NCI-H1436 (cell line): ENCODE results near the gene SLX9.
"Not testable (repeated sequence)": the region's sequence is repeated elsewhere in the genome, so short reads cannot be mapped to it uniquely, and the experiment has no call there.

Experiments
- DNase-seq: peaks from one replicate; lab custom pipeline; 2025; lab: John Stamatoyannopoulos, UW

The SLX9 gene

DNA sequence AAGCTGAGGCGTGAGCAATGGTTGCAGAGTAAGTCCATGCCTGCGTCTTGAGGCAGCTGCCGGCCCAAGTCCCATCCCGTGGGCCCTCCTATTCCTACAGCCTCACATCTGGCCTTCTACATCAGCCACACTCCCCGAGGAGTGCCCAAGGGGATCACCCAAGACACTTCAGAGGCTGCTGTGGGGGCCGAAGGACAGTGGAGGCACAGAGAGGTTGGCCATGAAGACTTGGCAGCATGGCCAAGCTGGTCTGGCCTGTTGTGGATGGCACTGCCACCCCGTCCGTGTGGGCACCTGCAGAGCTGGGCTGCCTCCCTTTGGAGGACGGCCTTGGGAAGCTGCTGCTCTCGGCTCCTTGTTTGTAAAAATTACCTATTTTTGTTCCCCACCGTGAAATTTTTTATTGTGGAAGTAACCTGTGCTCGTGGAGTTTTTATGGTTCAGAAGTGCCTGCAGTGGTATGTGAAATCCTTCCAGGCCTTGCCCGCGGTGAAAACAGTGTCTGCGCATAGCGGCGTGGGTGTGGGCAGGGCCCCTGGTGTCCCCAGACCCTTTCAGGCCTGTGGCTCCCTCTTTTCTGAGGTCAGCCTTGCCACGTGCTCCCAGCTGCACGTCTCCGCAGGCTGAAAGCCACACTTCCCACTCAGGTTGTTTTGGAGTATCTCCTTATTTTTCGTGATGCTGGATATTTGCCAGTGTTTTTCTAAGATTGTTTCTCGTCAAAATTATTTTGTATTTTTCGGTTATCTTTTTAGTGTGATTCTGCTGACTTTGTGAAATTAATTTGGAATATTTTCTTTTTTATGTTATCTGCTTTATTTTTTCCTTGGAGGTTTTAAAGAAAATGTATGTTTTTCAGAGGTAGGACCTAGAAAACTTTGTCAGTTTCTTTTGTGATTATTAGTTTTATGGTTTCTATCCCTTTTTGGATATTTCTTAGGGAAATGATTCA is 20.6 kb downstream of the SLX9 start:
- no peak for DNase-seq

DNA sequence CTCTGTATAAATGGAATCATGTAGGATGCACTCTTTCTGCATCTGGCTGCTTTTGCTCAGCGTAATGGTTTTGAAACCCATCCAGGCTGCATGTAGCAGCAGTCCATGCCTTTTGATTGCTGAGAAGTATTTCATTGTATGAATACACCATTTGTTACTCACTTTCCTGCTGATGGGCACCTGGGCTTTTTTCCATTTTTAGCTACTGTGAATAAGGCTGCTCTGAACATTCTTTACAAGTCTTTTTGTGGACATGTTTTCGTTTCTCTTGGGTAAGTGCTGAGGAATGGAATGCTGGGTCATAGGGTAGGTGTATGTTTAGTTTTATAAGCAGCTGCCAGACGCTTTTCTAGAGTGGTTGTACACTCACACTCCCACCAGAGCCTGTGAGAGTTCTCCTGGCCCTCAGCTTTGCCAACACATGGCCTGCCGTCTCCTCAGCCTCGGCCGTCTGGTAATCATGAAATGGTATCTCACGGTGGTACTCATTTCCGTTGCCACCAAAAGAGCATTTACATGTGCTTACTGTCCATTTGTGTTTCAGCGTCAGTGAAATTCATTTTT is 22.7 kb downstream of the SLX9 start:
- DNase-seq: no peak

DNA sequence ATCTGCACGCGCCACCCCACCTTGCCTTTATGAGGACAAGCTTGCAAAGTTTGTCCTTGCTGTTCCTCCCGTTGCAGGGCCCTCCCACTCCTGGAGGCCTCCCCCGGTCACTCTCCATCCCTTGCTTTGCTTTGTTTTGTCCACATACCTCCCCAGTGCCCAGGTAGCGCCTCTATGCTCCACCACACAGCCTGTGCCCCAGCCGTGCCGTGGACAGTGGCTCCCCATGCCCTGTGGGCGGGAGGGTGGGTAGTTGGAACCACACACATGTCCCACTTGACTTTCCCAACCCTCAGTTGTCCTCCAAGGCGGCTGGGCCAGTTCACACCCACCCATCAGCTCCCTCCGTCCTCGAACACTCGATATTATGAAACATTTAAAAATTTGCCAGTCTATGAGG is 24.6 kb downstream of the SLX9 start:
- no peak for DNase-seq

GRCh38 chr21:44965251-44966022 is 25.6 kb downstream of the SLX9 start:
- DNase-seq: no peak

DNA sequence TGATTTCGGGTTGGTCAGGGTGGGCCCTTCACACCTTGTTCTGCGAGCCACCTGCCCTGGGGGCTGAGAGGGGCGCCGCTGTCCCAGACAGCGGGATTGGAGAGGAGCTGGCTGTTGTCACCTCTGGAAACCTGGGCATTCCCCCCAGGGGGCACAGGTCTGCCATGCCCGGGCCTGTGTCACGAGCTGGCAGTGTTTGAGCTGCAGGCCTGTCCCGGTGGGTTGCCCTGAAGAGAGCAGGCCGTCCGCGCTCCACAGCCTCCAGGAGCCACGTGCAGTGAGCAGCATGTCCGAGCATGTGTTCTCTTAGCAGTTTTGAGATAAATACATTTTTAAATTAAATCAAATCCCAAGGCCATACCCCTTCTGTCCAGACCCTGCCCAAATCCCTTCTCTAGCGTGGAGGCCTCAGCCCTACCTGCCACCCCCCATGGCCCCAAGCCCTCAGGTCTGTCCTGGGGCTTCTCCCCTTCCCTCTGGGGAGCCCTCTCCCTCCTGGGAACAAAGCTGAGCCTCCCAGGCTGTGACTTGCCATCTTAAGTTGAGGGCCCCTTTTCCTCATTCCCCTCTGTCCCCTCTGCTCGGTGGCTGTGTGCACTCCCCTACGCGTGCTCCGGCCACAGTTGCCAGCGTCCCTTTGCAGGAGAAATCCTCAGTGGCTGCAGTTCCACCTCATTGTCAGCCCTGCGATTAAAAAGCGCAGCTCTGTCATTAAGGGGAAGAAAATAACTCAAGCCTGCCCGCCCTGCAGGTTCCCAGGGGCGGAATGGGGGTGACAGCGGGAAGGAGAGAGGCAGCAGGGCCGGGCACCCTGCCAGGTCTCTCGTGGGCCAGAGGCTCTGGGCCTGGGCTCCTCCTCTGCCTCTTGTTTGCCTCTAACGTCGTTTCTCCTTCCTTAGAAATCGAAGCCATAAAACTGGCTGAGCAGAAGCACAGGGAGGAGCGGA is 26.6 kb downstream of the SLX9 start:
- no peak for DNase-seq

DNA sequence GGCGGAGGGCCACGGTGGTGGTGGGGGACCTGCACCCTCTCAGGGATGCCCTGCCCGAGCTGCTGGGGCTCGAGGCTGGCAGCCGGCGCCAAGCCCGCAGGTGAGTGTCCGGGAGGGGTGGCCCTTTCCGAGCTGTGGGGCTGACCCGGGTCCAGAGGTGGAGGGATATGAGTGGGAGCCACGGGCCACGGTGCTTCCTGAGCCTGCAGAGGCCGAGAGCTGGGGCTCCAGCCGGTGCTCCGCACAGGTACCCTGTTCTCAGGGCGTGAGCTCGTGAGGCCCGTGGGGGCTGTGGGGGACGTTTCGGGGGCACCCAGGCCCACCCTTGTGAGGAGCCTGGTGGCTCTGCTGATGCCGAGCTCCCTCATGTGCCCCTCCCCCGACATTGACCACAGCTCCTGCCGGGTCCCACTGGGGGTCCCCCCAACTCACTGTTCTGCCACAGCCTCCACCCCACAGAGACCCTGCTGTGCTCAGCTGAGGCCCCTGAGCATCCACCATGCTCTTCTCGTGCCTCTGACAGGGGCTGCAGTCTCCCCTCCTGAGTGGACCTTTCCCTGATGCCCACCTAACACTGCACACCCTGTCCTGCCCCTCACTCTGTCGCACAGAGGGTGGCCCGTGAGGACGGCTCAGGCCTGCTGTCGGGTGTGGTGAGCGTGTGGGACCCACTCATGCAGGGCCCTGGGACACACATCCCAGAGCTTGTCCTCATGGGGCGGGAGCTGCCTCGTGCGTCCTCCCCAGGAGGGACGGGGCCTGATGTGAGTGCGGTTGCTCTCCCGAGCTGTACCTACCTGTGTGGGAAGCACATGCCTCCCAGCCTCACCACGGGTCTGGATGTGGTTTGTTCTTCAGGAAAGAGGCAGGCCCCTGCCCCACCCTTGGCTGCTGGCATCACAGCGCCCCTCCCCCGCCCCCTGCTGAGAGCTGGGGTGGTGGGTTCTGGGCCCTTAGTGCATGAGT is 27.5 kb downstream of the SLX9 start:
- DNase-seq: no peak

- DNase-seq: no peak
Observed at GRCh38 chr21:44969066-44969670, 29.3 kb downstream of the SLX9 start.

DNA sequence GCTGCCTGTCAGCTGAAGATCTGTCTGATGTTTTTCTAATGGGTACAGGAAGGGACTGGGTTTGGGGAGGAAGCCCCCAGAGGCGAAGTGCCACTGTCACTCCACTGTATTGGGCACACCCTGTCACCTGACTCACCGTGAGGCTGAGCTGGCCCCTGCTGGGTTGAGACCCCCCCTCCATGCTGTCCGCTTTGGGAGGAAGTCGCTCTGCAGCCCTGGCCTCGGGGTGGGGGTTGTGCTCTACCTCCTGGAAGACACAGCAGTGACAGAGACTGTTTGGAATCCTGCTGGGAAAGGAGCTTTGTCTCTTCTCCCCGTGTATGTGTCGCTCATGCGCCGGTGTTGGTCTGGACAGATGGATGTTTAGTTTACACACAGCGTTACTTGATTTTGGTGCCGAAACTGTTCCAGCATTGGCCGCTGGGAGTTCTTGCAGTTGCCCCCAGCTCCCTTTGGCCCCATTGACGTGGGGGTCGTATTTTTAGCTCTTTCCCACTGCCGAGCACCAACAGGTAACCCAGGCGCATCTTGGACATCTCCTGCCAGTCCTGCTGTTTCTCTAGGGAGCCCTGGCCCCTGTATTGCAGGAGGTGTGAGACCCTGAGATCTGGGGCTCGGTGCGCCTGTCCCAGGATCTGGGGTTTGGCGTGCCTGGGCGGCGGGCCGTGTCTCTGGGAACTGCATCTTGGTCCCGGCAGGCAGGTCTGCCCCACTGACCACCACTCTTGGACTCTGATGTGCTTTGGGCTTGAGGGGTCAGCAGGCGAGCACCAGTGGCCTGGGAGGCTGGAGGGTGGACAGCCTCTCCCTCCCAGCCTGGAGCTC is 30.3 kb downstream of the SLX9 start:
- no peak for DNase-seq

- no peak for DNase-seq
Observed at GRCh38 chr21:44970766-44971671, 31.2 kb downstream of the SLX9 start.

DNA sequence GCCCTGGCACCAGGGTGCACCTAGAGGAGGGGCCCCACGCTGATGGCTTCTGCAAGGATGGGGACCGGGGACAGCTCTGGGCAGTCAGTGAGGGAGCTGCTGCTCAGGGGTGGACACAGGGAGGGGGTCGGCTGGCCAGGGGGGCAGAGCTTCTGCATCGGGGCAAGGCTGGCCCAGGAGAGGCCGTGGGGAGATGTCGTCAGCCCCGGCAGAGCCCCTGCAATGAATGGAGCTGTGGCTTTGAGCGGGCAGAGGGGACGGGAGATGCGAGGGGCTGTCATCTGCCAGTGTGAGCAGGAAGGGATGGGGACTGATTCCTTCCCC is 31.8 kb downstream of the SLX9 start:
- no peak for DNase-seq

- DNase-seq: no peak
Observed at GRCh38 chr21:44972301-44972814, 32.5 kb downstream of the SLX9 start.

GRCh38 chr21:44972821-44973220 is 33.0 kb downstream of the SLX9 start:
- no peak for DNase-seq

DNA sequence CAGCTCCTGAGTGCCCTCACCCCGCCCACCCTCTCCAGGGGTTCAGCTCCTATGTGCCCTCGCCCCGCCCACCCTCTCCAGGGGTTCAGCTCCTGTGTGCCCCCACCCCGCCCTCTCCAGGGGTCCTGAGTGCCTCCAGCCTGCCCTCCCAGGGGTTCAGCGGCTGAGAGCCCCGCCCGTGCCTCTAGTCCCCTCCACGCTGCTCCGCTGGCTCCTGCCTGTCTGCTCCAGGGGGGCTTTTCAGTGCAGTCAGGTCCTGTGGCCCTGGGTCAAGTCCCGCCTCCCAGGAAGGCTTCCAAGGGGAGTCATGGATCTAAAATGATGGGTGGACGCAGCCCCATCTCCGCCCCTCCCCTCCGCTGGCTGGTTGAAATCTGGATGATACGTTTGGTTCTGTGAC is 33.8 kb downstream of the SLX9 start:
- DNase-seq: no peak

- no peak for DNase-seq
Observed at GRCh38 chr21:44974676-44975075, 34.8 kb downstream of the SLX9 start.

GRCh38 chr21:44975720-44976555 is 36.1 kb downstream of the SLX9 start:
- DNase-seq: no peak

DNA sequence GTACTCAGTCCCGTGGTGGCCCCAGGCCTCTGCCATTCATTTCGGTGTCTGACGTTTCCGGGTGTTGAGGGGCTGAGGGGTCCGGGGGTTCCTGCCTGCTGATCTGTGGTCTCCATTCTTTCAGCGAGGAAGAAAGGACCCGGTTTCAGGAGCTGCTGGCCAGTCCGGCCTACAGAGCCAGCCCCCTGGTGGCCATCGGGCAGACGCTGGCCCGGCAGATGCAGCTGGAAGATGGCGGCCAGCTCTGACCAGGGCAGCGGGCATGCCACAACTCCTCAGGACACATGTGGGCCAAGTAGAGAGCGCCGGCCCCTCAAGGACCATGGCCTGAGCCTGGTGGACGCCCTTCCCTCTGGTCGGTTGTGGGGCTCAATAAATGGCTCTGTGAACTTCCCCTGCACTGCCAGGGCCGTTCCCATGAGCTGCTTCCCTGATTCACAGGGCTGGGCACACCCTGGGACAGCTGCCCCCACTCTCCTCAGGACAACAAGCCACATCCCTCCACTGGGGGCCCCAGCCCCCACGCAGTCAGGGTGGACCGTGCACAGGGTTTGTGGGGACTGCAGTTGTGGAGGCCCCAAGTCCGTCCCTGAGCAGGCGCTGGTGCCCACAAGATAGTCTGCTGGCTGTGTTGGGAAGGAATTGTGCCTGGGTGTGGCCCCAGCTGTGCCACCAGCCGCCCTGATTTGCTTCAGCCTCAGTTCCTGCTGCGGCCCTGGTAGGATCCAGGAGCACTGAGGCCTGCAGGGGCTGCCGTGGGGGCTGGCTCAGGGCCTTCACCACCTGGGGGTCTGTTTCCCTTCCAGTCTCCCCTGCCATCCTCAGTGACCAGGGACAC is 36.9 kb downstream of the SLX9 start:
- DNase-seq: not testable (repeated sequence)
